ENCODE results near the gene TSPAN9.

Gene TSPAN9

GRCh38 chr12:3224530-3224903 is 147.3 kb downstream of the TSPAN9 start:
- no peak for DNase-seq (ENCODE audit: low read depth)
- no peak overlapping the region for H3K4me3 ChIP-seq (ENCODE audit: low read length)
- TF ChIP-seq, protein P1, sequence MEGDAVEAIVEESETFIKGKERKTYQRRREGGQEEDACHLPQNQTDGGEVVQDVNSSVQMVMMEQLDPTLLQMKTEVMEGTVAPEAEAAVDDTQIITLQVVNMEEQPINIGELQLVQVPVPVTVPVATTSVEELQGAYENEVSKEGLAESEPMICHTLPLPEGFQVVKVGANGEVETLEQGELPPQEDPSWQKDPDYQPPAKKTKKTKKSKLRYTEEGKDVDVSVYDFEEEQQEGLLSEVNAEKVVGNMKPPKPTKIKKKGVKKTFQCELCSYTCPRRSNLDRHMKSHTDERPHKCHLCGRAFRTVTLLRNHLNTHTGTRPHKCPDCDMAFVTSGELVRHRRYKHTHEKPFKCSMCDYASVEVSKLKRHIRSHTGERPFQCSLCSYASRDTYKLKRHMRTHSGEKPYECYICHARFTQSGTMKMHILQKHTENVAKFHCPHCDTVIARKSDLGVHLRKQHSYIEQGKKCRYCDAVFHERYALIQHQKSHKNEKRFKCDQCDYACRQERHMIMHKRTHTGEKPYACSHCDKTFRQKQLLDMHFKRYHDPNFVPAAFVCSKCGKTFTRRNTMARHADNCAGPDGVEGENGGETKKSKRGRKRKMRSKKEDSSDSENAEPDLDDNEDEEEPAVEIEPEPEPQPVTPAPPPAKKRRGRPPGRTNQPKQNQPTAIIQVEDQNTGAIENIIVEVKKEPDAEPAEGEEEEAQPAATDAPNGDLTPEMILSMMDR (conservative IDR thresholded peaks at IDR 0.05; ENCODE audit: low read length) = no peak

GRCh38 chr12:3225154-3225795 is 148.1 kb downstream of the TSPAN9 start:
- no peak overlapping the region for H3K4me3 ChIP-seq (ENCODE audit: low read length)
- TF ChIP-seq, protein P1 (conservative IDR thresholded peaks at IDR 0.05; ENCODE audit: low read length) = no peak
- DNase-seq (ENCODE audit: low read depth) = peak; percentile 27

DNA sequence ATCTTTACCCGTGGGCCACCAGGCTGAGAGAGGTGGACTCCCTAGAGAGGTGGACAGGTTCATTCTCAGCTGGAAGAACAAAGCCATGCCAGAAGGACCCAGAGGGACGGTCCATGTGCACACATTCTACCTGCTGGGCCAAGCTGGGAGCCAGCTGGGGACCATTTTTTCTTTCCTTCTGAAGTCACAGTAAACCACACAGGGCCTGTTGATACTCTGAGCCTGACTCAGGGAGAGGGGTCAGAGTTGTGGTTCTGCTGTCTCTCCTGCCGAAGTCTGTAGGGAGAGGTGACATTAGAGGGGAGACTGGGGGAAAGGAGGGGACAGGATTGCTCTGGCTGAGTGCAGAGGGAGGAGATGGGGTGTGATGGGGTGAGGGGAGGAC is 148.6 kb downstream of the TSPAN9 start:
- H3K4me3 ChIP-seq (ENCODE audit: low read length) = no peak overlapping the region
- no peak for DNase-seq (ENCODE audit: low read depth)
- TF ChIP-seq, protein P1 (conservative IDR thresholded peaks at IDR 0.05; ENCODE audit: low read length) = no peak

- no peak overlapping the region for H3K4me3 ChIP-seq (ENCODE audit: low read length)
- no peak for DNase-seq (ENCODE audit: low read depth)
- TF ChIP-seq, protein P1 (conservative IDR thresholded peaks at IDR 0.05; ENCODE audit: low read length) = no peak
Observed at GRCh38 chr12:3226264-3226663, 149.1 kb downstream of the TSPAN9 start.

GRCh38 chr12:3227076-3227975 is 150.1 kb downstream of the TSPAN9 start:
- TF ChIP-seq, protein P1 (conservative IDR thresholded peaks at IDR 0.05; ENCODE audit: low read length) = no peak
- no peak for DNase-seq (ENCODE audit: low read depth)
- H3K4me3 ChIP-seq (ENCODE audit: low read length) = no peak overlapping the region

- no peak overlapping the region for H3K4me3 ChIP-seq (ENCODE audit: low read length)
- TF ChIP-seq, protein P1 (conservative IDR thresholded peaks at IDR 0.05; ENCODE audit: low read length) = no peak
Observed at GRCh38 chr12:3228552-3228951, 151.4 kb downstream of the TSPAN9 start.

DNA sequence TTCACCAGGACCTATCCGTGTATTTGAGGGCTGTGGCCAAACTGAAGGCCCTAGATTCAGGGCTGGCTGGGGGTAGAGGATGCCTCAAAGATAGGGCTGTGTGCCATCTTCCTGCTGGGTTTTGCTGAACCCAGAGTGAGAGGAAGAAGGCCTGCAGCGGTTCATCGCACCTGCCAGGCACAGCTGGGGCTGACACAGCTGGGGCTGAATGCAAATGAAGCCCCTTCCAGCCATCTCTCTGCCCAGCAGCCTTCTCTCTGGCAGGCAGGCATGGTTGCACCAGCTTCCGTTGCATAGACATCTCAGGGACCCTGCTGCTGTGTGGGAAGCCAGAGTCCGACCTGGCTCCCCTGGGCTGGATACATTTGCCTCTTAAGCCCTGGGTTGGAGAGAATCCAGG is 152.4 kb downstream of the TSPAN9 start:
- H3K4me3 ChIP-seq (ENCODE audit: low read length) = no peak overlapping the region
- TF ChIP-seq, protein P1 (conservative IDR thresholded peaks at IDR 0.05; ENCODE audit: low read length) = no peak
- DNase-seq (ENCODE audit: low read depth) = no peak

More at GRCh38 chr12:3228552-3228951, 151.4 kb downstream of the TSPAN9 start:
- DNase-seq (ENCODE audit: low read depth) = peak; percentile 33

Data from AG10803 (cell line).